ENCODE results near the gene RNGTT.

Gene RNGTT

DNA sequence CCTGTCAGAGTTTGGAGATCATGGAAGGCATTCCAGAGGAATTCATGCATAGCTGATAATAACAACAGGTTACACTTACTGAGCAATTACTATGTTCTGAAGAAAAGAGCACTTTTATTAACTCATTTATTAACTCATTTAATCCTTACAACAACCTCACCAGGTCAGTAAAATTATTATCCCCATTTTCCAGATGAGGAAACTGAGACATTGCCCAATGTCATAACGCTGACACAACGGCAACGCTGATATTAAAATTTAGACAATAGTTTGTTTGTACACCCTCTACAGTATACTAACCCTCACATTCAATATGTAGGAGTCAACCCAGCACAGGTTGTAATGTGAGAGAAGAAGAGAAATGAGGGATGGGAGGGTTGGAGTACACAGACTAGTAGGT is 105.0 kb downstream of the RNGTT start:
- Histone ChIP-seq H3K4me3 (ENCODE audit: low read depth, low read length) (no peak overlapping the region), H3K36me3 (ENCODE audit: control insufficient read depth in 2 of 2, insufficient read depth in 1 of 2, low read length in 2 of 2) (peaks cover 0 to 7% of the 10 kb centered on the region in 2 experiments; a peak in 1 of 3 replicates), H3K4me1 (ENCODE audit: control insufficient read depth, insufficient read depth, low read length) (peaks cover 4% of the 10 kb centered on the region; the same call in 1 of the 2 replicates), H3K27ac (ENCODE audit: extremely low read depth, low read depth, low read length) (no peak overlapping the region), H3K9me3 (ENCODE audit: control insufficient read depth, insufficient read depth, low read depth, low read length) (no peaks in the 10 kb centered on the region)
- ChIA-PET CTCF (interaction anchor here (0.6 to 1.2 kb wide), 2 partner anchors 12 to 22 kb away, joined by 3 to 6 read pairs; no protein-coding TSS in a partner anchor), POLR2A (interaction anchor here (0.5 kb wide), 1 partner anchor 125 kb away, joined by 4 read pairs; no protein-coding TSS in a partner anchor)
- TF ChIP-seq ZNF664 (tag by site-specific recombination; IDR thresholded peaks at IDR 0.05) (peak; percentile 59; the same call in 1 of the 2 replicates), ZNF561 (tag by site-specific recombination; IDR thresholded peaks at IDR 0.05; ENCODE audit: borderline replicate concordance) (no peak), ZBTB21 (tag by site-specific recombination; IDR thresholded peaks at IDR 0.05) (no peak)

DNA sequence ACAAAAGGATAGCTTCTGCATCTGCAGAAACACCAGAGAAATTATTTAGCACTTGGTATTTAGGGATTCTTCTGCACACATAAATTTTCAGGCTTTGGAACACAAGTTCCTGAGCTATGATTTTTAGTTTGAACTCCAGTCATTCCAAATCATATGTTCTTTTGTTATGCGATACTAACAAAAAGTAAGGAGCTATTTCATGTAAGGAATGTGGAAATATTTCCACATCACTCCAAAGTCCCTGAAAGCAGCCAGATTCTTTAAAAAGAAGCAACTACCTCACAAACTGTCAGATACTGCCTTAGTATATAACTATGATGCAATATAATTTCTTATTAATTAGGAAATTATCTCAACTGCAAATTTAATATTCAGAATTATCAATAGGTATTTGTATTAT is 106.9 kb downstream of the RNGTT start:
- Histone ChIP-seq H3K4me3 (ENCODE audit: low read depth, low read length) (no peak overlapping the region), H3K4me1 (ENCODE audit: control insufficient read depth, insufficient read depth, low read length) (peaks cover 5% of the 10 kb centered on the region; the same call in 1 of the 2 replicates), H3K36me3 (ENCODE audit: control insufficient read depth in 2 of 2, insufficient read depth in 1 of 2, low read length in 2 of 2) (no peaks in the 10 kb centered on the region), H3K27ac (ENCODE audit: extremely low read depth, low read depth, low read length) (no peak overlapping the region), H3K9me3 (ENCODE audit: control insufficient read depth, insufficient read depth, low read depth, low read length) (no peaks in the 10 kb centered on the region)
- TF ChIP-seq ZNF146 (tag by site-specific recombination; IDR thresholded peaks at IDR 0.05) (no peak), ZNF292 (tag by site-specific recombination; IDR thresholded peaks at IDR 0.05; ENCODE audit: borderline replicate concordance, low read depth) (no peak), ZBTB48 (tag by site-specific recombination; IDR thresholded peaks at IDR 0.05) (no peak)
- POLR2A ChIA-PET: interaction anchor here (0.9 kb wide), 1 partner anchor 13 kb away, joined by 5 read pairs; no protein-coding TSS in a partner anchor
- CTCF ChIA-PET: interaction anchor here (1.2 to 2.4 kb wide), 2 partner anchors 11 to 14 kb away, joined by 3 to 16 read pairs; no protein-coding TSS in a partner anchor

DNA sequence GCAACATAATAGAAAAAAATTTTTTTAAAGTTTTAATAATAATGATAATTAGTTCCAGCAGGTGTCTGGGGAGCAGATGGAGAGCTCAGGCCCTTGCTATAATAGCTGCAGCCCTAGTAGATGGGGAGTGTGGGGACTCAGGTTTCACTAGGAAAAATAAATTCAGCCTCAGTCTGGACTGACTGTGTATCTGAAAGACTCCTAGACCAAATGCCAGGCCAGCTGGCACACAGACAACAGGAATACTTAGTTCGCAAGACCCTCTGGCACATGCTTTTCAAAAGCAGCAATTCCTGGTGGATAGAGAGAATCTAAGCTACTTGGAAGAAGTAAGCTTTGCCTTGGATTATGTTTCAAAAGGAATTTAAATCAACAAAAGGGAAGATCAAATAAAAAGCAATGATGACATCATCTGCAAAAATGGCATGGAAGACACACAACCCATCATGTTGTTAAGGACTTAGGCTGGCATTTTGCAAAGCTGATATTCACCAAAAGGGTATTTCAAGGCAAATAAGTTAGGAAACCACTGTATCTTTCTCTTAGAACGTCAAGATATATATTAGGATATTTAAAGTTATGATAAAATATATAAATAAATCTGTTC is 107.8 kb downstream of the RNGTT start:
- peaks cover 8% of the 10 kb centered on the region; the same call in 1 of the 2 replicates for H3K4me1 ChIP-seq (ENCODE audit: control insufficient read depth, insufficient read depth, low read length)
- no peaks in the 10 kb centered on the region for H3K9me3 ChIP-seq (ENCODE audit: control insufficient read depth, insufficient read depth, low read depth, low read length)
- H3K4me3 ChIP-seq (ENCODE audit: low read depth, low read length): no peak overlapping the region
- POLR2A ChIA-PET: interaction anchor here (0.9 kb wide), 1 partner anchor 12 kb away, joined by 5 read pairs; no protein-coding TSS in a partner anchor
- H3K36me3 ChIP-seq (ENCODE audit: control insufficient read depth in 2 of 2, insufficient read depth in 1 of 2, low read length in 2 of 2): no peaks in the 10 kb centered on the region
- CTCF ChIA-PET: interaction anchor here (0.5 to 2.4 kb wide), 5 partner anchors 15 to 1154 kb away, joined by 3 to 16 read pairs (median 5); no protein-coding TSS in a partner anchor
- TF ChIP-seq ZNF16 (tag by site-specific recombination; IDR thresholded peaks at IDR 0.05; ENCODE audit: low read depth): no peak
- no peak for TF ChIP-seq ZNF555 (tag by site-specific recombination; conservative IDR thresholded peaks at IDR 0.05)
- 0 out of 2 replicates have a peak, but pooled peaks have one; percentile 30 for TF ChIP-seq ZNF366 (tag by site-specific recombination; conservative IDR thresholded peaks at IDR 0.05)
- TF ChIP-seq ZNF324 (tag by site-specific recombination; IDR thresholded peaks at IDR 0.05): no peak
- 0 out of 2 replicates have a peak, but pooled peaks have one; percentile 21 for TF ChIP-seq ZNF629 (tag by site-specific recombination; IDR thresholded peaks at IDR 0.05)
- no peak for TF ChIP-seq ZNF521 (tag by site-specific recombination; IDR thresholded peaks at IDR 0.05)
- TF ChIP-seq SCRT1 (tag by site-specific recombination; IDR thresholded peaks at IDR 0.05; ENCODE audit: borderline replicate concordance): no peak
- no peak for TF ChIP-seq ZNF621 (tag by site-specific recombination; IDR thresholded peaks at IDR 0.05)
- TF ChIP-seq MZF1 (tag by site-specific recombination; IDR thresholded peaks at IDR 0.05; ENCODE audit: borderline replicate concordance): peak; percentile 84
- TF ChIP-seq, protein P1, sequence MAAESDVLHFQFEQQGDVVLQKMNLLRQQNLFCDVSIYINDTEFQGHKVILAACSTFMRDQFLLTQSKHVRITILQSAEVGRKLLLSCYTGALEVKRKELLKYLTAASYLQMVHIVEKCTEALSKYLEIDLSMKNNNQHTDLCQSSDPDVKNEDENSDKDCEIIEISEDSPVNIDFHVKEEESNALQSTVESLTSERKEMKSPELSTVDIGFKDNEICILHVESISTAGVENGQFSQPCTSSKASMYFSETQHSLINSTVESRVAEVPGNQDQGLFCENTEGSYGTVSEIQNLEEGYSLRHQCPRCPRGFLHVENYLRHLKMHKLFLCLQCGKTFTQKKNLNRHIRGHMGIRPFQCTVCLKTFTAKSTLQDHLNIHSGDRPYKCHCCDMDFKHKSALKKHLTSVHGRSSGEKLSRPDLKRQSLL (tag by site-specific recombination; IDR thresholded peaks at IDR 0.05): no peak
- peak; percentile 17; the same call in 1 of the 2 replicates for TF ChIP-seq WT1 (tag by site-specific recombination; IDR thresholded peaks at IDR 0.05)
- TF ChIP-seq, protein P2, sequence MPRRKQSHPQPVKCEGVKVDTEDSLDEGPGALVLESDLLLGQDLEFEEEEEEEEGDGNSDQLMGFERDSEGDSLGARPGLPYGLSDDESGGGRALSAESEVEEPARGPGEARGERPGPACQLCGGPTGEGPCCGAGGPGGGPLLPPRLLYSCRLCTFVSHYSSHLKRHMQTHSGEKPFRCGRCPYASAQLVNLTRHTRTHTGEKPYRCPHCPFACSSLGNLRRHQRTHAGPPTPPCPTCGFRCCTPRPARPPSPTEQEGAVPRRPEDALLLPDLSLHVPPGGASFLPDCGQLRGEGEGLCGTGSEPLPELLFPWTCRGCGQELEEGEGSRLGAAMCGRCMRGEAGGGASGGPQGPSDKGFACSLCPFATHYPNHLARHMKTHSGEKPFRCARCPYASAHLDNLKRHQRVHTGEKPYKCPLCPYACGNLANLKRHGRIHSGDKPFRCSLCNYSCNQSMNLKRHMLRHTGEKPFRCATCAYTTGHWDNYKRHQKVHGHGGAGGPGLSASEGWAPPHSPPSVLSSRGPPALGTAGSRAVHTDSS (tag by site-specific recombination; IDR thresholded peaks at IDR 0.05): no peak
- TF ChIP-seq ZNF561 (tag by site-specific recombination; IDR thresholded peaks at IDR 0.05; ENCODE audit: borderline replicate concordance): no peak
- TF ChIP-seq ZNF221 (tag by site-specific recombination; IDR thresholded peaks at IDR 0.05; ENCODE audit: borderline replicate concordance): no peak
- TF ChIP-seq, protein P3, sequence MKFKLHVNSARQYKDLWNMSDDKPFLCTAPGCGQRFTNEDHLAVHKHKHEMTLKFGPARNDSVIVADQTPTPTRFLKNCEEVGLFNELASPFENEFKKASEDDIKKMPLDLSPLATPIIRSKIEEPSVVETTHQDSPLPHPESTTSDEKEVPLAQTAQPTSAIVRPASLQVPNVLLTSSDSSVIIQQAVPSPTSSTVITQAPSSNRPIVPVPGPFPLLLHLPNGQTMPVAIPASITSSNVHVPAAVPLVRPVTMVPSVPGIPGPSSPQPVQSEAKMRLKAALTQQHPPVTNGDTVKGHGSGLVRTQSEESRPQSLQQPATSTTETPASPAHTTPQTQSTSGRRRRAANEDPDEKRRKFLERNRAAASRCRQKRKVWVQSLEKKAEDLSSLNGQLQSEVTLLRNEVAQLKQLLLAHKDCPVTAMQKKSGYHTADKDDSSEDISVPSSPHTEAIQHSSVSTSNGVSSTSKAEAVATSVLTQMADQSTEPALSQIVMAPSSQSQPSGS (tag by site-specific recombination; IDR thresholded peaks at IDR 0.05; ENCODE audit: low read depth): peak; percentile 91
- TF ChIP-seq MYNN (tag by site-specific recombination; IDR thresholded peaks at IDR 0.05; ENCODE audit: borderline replicate concordance): no peak
- H3K27ac ChIP-seq (ENCODE audit: extremely low read depth, low read depth, low read length): no peak overlapping the region

All from HEK293 (cell line).